Astrocyte of the cerebellum (primary cell): ENCODE data around the gene CACNA2D2.

ENCODE experiments used
- DNase-seq: peaks from one replicate; pipeline ENCODE4 v3.0.0-alpha.2; 2011; ENCODE audit warnings: low read depth
- H3K4me3 ChIP-seq: 2 replicates; pipeline ENCODE4 v1.5.1; 2011; ENCODE audit warnings: mild to moderate bottlenecking, low read depth, low read length, moderate library complexity
- CTCF ChIP-seq: IDR thresholded peaks from 2 replicates; pipeline ENCODE4 v1.5.1; 2012; ENCODE audit warnings: low read length, low read depth, moderate library complexity, mild to moderate bottlenecking; ENCODE audit errors: missing control alignments
- in situ Hi-C: cut with HindIII; loops from 2 replicates; pipeline ENCODE4 v1.10.0; 2017; ENCODE audit warnings: low sequenced_read_pairs

Gene CACNA2D2

GRCh38 chr3:50396502-50396901 lies 106.9 kb downstream of the CACNA2D2 start:
- in situ Hi-C loops = no loop called here
- H3K4me3 ChIP-seq = no peak overlapping the region
- no peak for DNase-seq
- no peak for TF ChIP-seq CTCF

- no peak overlapping the region for H3K4me3 ChIP-seq
- DNase-seq = no peak
- in situ Hi-C loops = no loop called here
- no peak for TF ChIP-seq CTCF
Measured at GRCh38 chr3:50395070-50395860, 108.2 kb downstream of the CACNA2D2 start.

GRCh38 chr3:50393061-50393460 lies 110.4 kb downstream of the CACNA2D2 start:
- in situ Hi-C loops = no loop called here

GRCh38 chr3:50392101-50392715 lies 111.2 kb downstream of the CACNA2D2 start:
- TF ChIP-seq CTCF = no peak
- no peak for DNase-seq
- H3K4me3 ChIP-seq = no peak overlapping the region
- in situ Hi-C loops = no loop called here

More at GRCh38 chr3:50393061-50393460, 110.4 kb downstream of the CACNA2D2 start:
- TF ChIP-seq CTCF = no peak
- no peak overlapping the region for H3K4me3 ChIP-seq
- no peak for DNase-seq

GRCh38 chr3:50390508-50391224 lies 112.8 kb downstream of the CACNA2D2 start:
- no peak overlapping the region for H3K4me3 ChIP-seq

More at GRCh38 chr3:50390508-50391224, 112.8 kb downstream of the CACNA2D2 start:
- DNase-seq = no peak
- no peak for TF ChIP-seq CTCF
- in situ Hi-C loops = no loop called here
